GM18868 (cell line): ENCODE results near the gene MSMP.
A peak's percentile ranks its signal among the peaks of the same experiment; 100 is the strongest.

ENCODE experiments used
- ATAC-seq: cut with Tn5 transposase; IDR thresholded peaks from one replicate; pipeline ENCODE4 v1.9.1; 2021; ENCODE audit warnings: mild to moderate bottlenecking, moderate library complexity; ENCODE audit not compliant: unreplicated experiment

Gene MSMP

DNA sequence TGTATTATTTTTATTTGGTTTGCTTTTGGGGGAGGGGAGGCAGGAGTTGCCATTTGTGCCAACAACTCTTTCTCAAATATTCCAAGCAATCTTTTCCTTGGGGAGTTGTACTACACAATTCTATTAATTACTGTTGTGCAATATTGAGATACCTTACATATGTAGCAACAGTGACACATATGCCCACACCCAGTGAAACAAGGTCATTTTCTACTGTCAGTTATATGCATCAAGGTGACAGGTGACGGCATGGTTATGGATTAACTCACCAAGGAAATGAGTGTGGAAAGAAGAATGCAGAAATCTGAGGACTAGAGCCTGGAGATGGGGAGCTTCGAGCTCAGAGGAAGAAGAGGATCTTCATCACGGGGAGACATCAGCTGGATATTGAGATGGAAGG lies 17.9 kb upstream of the MSMP start:
- ATAC-seq: no peak

DNA sequence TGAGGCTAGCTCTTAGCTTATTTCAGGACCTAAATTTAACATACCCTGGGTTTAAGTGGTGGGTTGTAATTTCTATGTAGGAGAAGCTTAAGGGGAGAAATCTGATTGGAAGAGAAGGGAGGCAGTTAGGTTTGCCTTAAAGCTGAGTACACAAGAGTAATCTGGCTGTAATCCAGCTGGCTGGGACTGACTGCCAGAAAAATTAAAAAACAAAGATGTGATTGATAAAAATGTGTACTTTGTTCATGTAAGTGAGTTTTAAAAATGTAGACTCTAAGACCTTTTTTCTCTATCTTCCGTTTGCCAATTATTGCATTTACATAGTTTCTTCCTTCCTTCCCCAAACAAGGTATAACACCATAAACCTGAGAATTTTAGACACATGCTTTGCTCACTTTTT lies 17.5 kb upstream of the MSMP start:
- no peak for ATAC-seq

DNA sequence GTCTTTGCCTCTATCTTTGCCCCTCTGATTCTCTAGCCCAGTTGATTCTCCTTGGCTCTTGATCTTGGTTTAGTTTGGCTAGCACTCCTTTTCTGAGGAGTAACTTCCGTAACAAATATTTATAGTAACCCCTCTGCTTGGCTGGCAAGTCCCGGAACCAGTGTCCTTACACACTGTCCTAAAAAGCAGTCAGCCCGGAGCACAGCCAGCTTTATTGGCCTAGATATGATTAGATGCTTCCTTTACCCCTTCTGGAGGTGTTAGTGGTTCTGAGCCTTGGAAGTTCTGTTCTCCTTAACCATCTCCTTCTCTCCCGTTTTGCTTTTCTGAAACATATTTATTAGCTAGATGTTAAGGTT lies 17.0 kb upstream of the MSMP start:
- ATAC-seq: no peak

DNA sequence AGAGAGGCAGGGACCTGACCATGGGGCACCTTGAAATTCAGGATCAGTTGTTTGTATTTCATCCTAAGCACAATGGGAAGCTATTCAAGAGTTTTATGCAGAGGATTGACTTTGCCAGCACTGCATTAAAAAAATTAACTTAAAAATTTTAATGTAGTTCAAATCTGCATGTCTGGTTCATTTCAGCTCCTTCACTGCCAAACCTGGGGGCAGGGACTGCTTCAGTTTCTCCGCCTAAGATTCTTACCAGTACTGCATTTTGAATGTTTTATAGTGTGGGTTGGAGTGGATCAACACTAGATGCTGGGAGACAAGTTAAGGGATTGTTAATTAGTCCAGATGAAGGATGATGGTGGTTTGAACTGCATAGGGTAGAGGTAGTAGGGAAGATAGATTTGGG lies 15.7 kb upstream of the MSMP start:
- ATAC-seq: no peak

DNA sequence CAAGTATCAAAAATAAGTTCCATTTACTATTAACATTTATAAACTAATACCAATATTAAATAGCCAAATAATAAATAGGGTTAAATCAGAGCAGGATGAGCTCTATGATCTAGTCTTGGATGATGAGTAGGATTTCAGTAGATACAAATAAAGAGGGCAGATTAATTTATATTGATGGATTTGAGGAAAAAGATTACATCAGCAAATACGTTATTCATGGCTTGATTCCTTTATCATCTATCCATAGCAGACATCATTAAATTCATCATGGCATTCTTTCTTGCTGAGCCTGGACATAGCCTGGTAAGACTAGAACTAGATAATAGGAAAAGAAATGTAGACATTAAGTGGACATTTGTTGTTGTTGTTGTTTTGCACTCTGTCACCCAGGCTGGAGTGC lies 13.4 kb upstream of the MSMP start:
- ATAC-seq: no peak

DNA sequence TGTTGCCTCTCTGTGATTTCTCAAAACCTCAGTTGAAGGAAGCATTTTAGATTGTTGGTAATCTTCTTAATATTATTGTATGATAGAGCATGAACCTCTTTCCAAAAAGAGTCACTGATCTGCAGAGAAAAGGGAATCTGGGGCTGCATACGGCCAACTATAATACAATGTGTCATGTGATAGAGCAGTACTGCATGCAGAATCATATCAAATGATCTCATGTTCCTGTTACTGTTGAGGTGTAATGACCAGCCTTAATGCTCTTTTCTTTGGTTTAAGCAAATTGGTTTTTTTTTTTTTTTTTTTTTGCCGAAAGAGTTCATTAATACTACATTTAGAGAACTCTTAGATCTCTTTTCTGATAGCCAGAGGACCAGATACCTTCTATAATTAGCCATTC lies 12.9 kb upstream of the MSMP start:
- ATAC-seq: no peak

DNA sequence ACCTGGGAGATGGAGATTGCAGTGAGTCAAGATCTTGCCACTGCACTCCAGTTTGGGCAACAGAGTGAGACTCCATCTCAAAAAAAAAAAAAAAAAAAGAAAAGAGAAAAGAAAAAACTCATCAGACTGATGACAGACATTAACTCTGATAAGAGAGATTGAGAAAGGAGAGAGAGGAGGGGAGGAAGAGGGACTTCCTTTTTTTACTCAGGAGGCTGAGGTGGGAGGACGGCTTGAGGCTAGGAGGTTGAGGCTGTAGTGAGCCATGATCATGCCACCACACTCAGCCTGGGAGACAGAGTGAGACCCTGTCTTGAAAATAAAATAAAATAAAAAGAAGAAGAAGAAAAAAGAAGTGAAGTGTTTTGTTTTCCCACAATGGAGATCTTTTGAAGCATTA lies 9.7 kb upstream of the MSMP start:
- ATAC-seq: no peak

DNA sequence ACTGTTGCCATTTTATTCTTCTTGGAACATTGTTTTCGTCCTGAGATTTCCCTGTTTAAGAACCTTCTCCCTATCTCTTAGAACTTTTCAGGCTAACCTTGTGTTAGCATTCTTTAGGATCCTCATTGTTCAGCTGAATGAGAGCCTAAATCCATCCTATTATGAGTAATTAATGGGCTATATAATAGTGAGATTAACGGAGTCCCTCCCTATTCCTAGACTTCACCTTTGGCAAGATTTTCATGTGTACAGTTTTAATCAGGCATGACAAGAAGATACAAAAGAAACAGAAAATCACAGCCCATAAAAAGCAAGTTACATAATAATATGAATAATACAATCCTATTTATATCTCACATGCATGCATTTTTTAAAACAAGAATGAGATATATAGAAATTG lies 9.1 kb upstream of the MSMP start:
- no peak for ATAC-seq

DNA sequence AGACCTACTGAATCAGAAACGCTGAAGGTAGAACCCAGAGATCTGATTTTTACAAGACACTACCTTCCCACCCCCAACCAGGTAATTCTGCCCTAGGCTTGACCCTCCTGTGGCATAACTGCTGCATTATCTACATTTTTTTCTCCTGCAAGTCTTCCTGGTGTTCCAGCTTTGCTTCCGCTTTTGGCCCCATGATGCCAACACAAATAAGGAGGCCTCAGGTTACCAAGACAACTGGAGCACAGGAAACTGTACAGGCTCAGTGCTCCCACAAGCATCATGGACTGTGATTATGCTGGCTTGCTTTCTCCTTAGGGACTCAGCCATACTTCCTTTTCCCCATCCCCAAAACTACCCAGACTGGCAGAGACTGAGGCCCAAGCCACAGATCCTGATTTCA lies 6.6 kb upstream of the MSMP start:
- no peak for ATAC-seq

DNA sequence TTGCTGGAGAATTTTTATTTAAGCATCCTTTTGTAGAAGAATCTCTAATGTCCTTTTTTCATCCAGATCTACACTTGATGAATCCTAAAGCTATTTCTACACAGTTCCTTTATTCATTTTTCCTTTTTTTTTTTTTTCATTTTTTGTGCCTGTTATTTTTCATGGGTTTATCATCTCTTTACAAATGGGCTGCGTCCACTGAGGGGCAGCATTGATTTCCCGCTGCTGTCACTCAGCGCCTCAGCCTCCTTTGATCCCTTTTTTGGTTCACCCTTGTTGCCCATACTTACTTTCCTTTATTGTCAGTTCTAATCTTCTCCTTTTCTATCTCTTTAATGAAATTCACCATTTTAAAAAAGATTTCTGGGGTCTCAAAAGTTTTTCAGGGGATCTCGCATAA lies 5.7 kb upstream of the MSMP start:
- ATAC-seq: no peak

DNA sequence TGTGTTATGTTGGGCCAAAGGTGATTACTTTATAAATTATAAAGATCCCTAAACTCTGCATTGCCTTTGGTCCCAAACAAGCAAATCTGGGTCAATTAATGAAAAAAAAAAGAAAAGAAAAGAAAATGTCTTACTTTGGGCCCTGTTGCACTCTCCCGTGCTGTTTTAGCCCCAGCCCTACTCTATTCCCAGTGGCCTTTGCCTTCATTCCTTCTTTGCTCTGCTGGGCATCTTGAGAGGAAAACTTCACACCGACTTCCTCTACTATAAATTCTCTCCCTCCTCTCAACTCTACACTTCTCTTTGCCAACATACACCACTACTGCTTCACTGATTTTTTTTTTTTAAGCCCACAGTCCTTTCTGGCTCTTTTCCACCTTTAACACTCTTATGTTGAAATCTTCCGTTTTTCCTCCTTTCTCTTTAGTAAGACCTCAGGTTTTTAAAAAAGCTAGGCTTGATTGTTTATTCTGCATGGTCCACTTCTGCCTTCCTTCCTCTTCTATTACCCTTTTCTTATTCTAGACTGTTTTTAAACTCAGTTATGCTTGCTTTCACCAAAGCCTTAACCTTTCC lies 4.5 kb upstream of the MSMP start:
- ATAC-seq: no peak

DNA sequence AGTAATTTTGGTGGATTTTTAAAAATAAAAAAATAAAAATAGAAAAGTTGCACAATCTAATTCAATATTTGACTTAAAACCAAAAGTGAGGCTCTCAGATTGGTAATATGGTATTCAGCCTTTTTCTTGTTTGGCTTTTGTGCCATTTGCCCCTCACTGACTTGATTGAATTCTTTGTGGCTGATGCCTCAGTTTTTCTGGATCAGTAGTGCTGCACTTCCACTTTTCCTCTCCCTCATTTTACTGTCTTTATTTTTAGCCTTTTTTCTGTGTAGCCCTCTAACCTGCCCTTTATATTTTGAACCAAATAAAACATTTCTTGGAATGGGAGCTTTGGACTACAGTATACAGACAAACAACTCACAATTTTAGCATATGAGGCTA lies 3.8 kb upstream of the MSMP start:
- no peak for ATAC-seq

DNA sequence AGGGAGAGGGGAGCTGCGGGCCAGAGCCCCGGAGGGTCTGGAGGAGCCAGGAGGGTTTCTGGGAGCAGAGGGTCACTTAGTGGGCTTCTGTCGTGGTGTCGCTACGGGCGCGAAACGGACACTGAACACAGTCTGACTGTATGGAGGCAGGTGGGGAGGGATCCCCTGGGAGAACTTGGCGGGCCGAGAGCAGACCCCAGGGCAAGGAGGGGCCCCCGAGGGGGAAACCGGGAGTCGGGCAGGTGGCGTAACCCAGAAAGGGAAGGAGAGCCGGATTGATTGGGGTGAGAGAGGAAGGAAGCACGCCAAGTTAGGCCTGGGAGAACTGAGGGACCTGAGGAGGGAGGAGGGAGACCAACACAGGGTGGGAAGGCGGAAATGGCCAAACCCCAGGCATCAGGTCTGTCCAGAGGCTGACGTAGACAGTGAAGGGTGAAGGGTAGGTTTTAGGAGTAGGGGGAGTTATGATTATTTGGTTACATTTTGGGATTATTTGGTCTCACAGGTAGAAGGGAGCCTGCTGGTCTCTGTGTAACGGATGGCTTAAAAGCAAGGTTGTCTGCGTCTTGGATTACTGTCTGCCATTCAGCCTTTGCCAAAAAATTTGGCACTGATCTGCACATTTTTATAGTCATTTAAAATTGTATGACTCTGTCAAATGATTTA lies 3.3 kb upstream of the MSMP start:
- peak; percentile 41 for ATAC-seq

DNA sequence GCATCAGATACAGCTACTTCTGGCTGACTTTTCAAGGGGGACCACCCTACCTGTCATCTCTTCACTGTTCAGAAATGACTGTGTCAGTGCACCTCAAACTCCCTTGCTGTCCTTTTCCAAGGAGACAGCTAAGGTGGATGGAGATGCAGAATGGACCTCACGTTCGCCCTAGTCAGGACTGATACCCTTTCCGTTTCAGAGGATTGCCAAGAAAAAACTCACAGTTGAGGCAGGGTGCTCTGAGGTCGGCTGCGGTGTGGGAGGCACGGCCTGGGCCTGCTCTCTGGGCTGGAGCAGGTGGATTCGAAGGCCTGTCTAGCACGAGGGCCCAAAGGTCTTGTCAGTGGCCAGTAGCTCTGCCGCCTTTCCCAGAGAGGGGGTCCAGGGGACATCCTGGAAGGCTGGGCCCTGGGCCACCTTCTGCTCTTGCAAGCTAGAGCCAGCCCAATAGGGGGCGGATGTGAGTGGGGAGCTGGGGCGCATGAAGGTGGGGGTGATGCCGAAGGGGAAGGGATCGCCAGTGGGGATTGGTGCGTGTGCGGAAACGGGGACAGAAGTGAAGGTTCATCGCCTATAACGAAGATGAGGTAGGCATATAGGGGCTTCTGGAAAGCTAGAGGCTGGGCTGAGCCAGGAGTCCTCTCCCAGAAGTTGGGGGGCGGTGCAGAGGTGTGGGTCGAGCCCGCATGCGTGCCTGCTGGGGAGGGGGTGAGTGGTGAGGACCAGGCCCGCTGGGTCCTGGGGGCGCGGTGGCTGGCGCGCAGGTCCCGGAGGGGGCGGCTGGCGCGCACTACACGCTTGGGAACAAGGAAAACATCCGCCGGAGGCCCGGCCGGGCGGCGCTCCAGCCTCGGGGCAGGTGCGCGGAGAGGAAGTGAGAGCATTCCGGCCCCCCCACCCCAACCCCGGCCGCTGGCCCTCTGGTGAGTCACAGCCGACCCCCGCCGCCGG lies 2.5 kb upstream of the MSMP start:
- peak; percentile 67 for ATAC-seq

DNA sequence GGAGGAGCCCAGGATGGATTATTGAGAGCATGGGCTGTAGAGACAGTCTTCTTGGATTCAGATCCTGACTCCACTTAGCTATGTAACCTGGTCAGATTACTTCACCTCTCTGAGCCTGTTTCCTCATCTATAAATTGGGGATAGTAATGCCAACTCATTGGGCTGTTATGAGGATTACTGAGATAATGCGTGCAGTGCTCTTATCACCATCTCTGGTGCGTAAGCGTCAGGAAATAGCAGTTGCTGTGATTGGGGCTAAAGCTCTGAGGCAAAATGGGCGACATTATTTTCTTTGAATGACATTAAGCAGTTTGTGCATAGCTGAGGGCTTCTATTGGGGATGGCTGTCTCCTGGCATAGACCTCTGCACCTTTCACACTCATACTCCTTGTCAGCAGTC lies 995 bp upstream of the MSMP start:
- ATAC-seq: no peak

DNA sequence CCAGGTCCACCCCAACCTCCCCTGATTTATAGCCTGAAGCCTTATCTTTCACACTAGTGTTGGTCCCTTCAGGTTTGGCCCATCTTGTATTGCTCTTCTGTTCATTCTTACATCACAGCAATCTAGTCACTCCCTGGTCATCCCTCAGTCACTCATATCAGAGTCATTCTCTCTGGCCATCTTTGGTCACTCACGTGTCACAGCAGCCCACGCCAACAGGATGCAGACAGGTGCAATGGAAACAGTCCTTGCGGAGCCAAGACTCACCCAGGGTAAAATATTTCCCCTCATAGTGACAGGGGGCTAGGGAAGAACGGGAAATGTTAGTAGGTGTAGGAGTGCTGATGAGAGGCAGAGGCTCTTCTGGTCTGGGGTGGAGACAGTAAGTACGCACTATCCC lies 610 bp downstream of the MSMP start:
- ATAC-seq: no peak

DNA sequence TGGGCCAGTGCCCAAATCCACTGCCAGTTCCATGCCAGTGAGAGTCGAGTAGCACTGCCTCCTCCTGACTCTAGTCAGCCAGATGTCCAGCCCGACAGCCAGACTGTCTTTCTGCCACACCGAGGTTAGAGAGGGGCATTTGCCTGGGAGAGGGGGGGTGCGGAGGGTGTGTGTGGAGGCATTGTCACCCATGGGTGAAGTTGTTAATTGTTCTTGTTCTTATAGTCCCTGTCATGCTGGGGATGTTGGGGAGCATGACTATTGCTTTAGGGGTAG lies 3.9 kb downstream of the MSMP start:
- no peak for ATAC-seq

DNA sequence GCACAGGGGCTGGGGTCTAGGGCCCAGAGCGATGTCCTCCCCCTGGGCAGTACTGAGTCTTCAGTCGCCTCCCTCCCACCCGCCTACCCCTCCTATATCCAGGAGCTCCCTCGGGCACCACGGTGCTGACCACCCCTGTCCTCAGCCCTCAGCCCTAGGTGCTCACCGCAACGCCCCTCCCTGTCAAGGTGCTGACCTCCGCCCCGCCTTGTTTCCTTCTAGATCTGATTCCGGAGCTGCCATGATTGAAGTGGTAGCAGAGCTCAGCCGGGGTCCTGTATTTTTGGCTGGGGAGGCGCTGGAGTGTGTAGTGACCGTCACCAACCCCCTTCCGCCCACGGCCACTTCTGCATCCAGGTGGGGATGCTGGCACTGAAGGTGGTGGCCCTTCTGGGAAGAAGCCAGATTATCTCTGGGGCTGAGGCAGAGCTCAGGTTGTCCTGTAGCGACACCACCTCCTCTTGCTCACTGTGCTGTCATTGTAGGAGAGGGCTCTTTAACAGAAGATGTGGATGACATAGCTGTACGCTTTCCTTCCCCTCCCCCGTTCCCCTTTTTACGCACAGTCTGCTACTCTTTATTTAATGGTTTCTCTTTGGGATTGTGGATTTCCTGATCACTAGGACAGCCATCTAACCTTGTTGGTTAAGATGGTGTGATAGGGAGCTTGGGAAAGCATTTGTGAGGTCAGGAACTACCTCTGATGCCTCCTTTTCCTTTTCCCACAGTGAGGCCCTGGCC lies 4.4 kb downstream of the MSMP start:
- ATAC-seq: peak; percentile 20

DNA sequence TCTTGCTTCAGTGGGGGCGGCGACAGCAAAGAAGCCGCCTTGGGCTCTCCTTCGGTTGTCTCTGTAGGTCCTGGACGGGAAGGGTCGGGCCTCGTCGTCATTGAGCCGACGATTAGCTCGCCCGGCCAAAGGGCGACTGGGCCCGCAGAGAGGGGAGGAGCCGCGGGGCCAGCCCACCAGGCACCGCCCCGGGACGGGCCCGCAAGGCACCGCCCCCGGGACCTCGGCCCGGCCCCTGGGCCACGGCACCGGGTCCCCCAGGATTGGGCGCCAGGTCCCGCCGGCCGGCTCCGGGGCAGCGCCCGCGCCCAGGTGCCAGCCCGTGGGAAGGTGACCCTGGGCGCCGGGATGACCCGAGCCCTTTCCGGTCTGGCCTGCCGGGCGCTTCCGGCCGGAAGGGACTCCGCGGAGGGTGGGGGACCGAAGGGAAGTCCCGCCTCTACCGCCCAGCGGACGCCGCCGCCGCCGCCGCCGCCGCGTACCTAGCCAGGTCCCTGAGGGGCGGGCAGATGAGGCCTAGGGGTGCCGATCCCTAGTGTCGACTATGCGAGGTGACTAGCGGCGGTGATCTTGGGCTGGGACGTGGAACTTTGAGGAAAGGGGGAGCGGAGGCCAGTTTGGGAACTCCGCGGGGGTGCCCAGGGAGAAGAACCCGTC lies 5.1 kb downstream of the MSMP start, which contains the start of the genes GBA2 and RGP1:
TSS of gene GBA2 (minus strand) at position 371 of the 657 bp plus-strand sequence. CDS start 524 bp downstream, outside the sequence.
TSS of gene RGP1 (plus strand) at position 430 of the 657 bp plus-strand sequence. CDS start 469 bp downstream, outside the sequence.
- ATAC-seq: peak; percentile 82

DNA sequence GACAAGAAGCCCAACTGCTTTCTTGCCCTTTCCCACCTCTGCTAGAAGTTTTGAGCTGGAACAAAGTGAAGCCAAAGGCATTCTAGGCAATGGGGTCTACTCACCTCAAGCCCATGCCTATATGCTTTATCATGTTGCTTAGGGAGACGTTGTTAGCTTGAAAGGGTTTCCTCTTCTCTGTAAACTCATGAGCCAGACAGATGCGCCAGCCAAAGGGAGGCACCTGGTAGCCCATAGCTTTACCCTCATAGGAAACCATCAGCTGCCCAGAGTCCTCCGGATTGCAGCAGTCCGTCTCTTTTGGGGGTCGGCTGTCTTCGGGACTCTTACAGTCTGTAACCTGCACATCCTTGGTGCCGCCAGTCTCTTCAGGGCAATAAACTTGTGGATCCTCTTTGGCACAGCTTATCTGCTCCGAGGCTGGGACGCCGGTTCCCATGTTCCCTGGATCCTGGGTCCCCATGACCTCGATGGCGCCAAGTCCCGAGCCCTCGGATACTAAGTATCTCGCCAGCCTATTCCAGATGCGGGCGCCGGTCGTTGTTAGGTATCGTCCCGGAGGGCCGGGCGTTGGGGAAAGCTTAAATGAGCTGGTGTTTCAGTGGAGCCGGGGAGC lies 5.7 kb downstream of the MSMP start:
- no peak for ATAC-seq

DNA sequence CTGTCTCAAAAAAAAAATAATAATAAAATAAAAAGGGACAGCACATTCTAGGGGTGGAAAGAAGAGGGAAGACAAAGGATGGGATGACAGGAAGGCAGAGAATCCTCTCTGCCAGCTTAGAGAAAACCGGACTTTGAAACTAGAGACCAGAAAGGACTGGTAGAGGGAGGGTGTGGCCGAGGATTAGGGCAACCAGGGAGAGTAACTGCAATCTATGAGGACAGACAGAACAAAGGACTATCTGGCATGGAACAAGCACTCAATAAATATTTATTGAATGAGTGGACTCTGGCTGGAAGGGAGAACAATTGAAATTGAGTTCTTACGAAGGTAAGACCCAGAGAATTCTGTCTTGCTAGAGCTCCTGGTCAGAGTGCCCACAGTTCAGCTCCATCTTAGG lies 7.5 kb downstream of the MSMP start:
- ATAC-seq: no peak
